CD4-positive, CD25-positive, alpha-beta regulatory T cell (primary cell): ENCODE measurements around the gene UPK3A. TPM values are rescaled to one million over a fixed set of nuclear protein-coding genes. Genes with fewer than 3 reads are reported as not detected.

Experiments
- ATAC-seq, 2 donors: fragments of 150-1000 bp; cut with Tn5 transposase; one replicate each; pipeline ENCODE4 v1.10.0; 2021; ENCODE audit warnings: low read depth in 2 of 2, moderate number of reproducible peaks in 2 of 2, moderate library complexity in 1 of 2
- DNase-seq, 3 donors: peaks; one replicate each; pipeline versions ENCODE4 v3.0.0 to v3.0.0-alpha.2; 2012 to 2022; ENCODE audit warnings: mixed read lengths in 1 of 3
- H3K27ac ChIP-seq: one replicate; pipeline ENCODE4 v1.7.0; 2013; ENCODE audit warnings: mild to moderate bottlenecking, low read length; ENCODE audit not compliant: insufficient read depth, poor library complexity, severe bottlenecking
- H3K27me3 ChIP-seq: one replicate; pipeline ENCODE4 v1.7.0; 2013; ENCODE audit warnings: low read length; ENCODE audit not compliant: control insufficient read depth, insufficient read depth
- H3K36me3 ChIP-seq: one replicate; pipeline ENCODE4 v1.7.0; 2013; ENCODE audit warnings: mild to moderate bottlenecking, low read length, moderate library complexity; ENCODE audit not compliant: control insufficient read depth, insufficient read depth
- H3K4me1 ChIP-seq: 2 replicates; pipeline ENCODE4 v1.7.0; 2013; ENCODE audit warnings: mild to moderate bottlenecking, low read length; ENCODE audit not compliant: insufficient read depth, control insufficient read depth, poor library complexity, severe bottlenecking
- H3K4me3 ChIP-seq: one replicate; pipeline ENCODE4 v1.7.0; 2013; ENCODE audit warnings: low read depth, mild to moderate bottlenecking, low read length, moderate library complexity
- H3K9me3 ChIP-seq, 2 experiments: 1 replicate in 1 of 2; 2 replicates in 1 of 2; pipeline ENCODE4 v1.7.0; 2013; ENCODE audit warnings: low read length in 2 of 2, mild to moderate bottlenecking in 1 of 2, moderate library complexity in 1 of 2; ENCODE audit not compliant: control insufficient read depth in 2 of 2
- H3K27ac Mint-ChIP-seq, 3 donors: one replicate each; pipeline ENCODE4 v1.8.0; 2020 to 2022; ENCODE audit warnings: mild to moderate bottlenecking in 3 of 3, mixed read lengths in 3 of 3, moderate library complexity in 2 of 3
- H3K27me3 Mint-ChIP-seq: one replicate; pipeline ENCODE4 v1.8.0; 2022; ENCODE audit warnings: mild to moderate bottlenecking, mixed read lengths
- H3K36me3 Mint-ChIP-seq: one replicate; pipeline ENCODE4 v1.8.0; 2020; ENCODE audit warnings: mixed read lengths
- H3K4me1 Mint-ChIP-seq, 4 donors: one replicate each; pipeline ENCODE4 v1.8.0; 2020 to 2022; ENCODE audit warnings: mixed read lengths in 4 of 4, mild to moderate bottlenecking in 1 of 4
- H3K4me3 Mint-ChIP-seq, 4 donors: one replicate each; pipeline ENCODE4 v1.8.0; 2020 to 2022; ENCODE audit warnings: mild to moderate bottlenecking in 4 of 4, mixed read lengths in 4 of 4, moderate library complexity in 3 of 4
- H3K9me3 Mint-ChIP-seq, 7 donors: one replicate each; pipeline ENCODE4 v1.8.0; 2020 to 2022; ENCODE audit warnings: mixed read lengths in 7 of 7, mild to moderate bottlenecking in 3 of 7, moderate library complexity in 2 of 7
- polyA plus RNA-seq, 4 donors: library from polyadenylated mRNA; unstranded; fragments of 300-500 nt; fragmentation: Illumina TruSeq; gene quantifications; one replicate each; pipeline ENCODE4 v1.2.3, GENCODE V29; 2021
- total RNA-seq: library from RNA; stranded (reverse); gene quantifications from one replicate; pipeline ENCODE4 v1.2.3, GENCODE V29; 2022

The UPK3A gene
- total and polyA plus RNA-seq, 5 donors from 2014 or later: not detected

GRCh38 chr22:45309422-45310227 is 24.9 kb downstream of the UPK3A start, which contains the start of gene FAM118A:
FAM118A (plus strand) TSS chr22:45309934; CDS start chr22:45322380, 12,446 bp downstream.
- H3K27ac Mint-ChIP-seq: peak within 1 kb of the TSS; percentile 84 to 98 (median 98)
- H3K9me3 ChIP-seq: no peaks in the 10 kb centered on the region
- DNase-seq (peak; percentile 93 to 96 (median 94)), ATAC-seq (peak; percentile 82 to 84)
- peak within 1 kb of the TSS; percentile 73 for H3K4me3 ChIP-seq
- no peaks in the 10 kb centered on the region for H3K9me3 Mint-ChIP-seq
- H3K4me1 Mint-ChIP-seq: peaks cover 8 to 50% (median 35%) of the 10 kb centered on the region in 4 donors
- H3K4me3 Mint-ChIP-seq: peak within 1 kb of the TSS; percentile 88 to 97 (median 96)
- H3K27me3 Mint-ChIP-seq: peaks cover 5% of the 10 kb centered on the region
- peaks cover 5% of the 10 kb centered on the region for H3K36me3 ChIP-seq
- H3K27ac ChIP-seq: peak within 1 kb of the TSS; percentile 88
- H3K4me1 ChIP-seq: peaks cover 55% of the 10 kb centered on the region
- H3K36me3 Mint-ChIP-seq: peaks cover 11% of the 10 kb centered on the region
- H3K27me3 ChIP-seq: no peaks in the 10 kb centered on the region

- Histone ChIP-seq H3K9me3 (no peaks in the 10 kb centered on the region), H3K4me3 (peak overlapping the region; percentile 73), H3K27ac (peak overlapping the region; percentile 88), H3K4me1 (peaks cover 62% of the 10 kb centered on the region), H3K27me3 (no peaks in the 10 kb centered on the region), H3K36me3 (peaks cover 5% of the 10 kb centered on the region)
- H3K27me3 Mint-ChIP-seq: peaks cover 5% of the 10 kb centered on the region
- ATAC-seq (no peak), DNase-seq (peak in 1 of 3 donors; percentile 24)
- peaks cover 8 to 58% (median 42%) of the 10 kb centered on the region in 4 donors for H3K4me1 Mint-ChIP-seq
- H3K36me3 Mint-ChIP-seq: peaks cover 11% of the 10 kb centered on the region
- H3K27ac Mint-ChIP-seq: peak overlapping the region; percentile 84 to 98 (median 98)
- peak overlapping the region; percentile 88 to 97 (median 96) for H3K4me3 Mint-ChIP-seq
- no peaks in the 10 kb centered on the region for H3K9me3 Mint-ChIP-seq
These were observed 25.7 kb downstream of the UPK3A start for GRCh38 chr22:45310331-45310976.

- Mint-ChIP-seq H3K27me3 (peaks cover 5% of the 10 kb centered on the region), H3K4me1 (peaks cover 8 to 64% (median 47%) of the 10 kb centered on the region in 4 donors), H3K27ac (peak overlapping the region; percentile 84 to 98 (median 98)), H3K4me3 (peak overlapping the region; percentile 88 to 97 (median 96)), H3K9me3 (no peaks in the 10 kb centered on the region), H3K36me3 (peaks cover 11% of the 10 kb centered on the region)
- peaks cover 68% of the 10 kb centered on the region for H3K4me1 ChIP-seq
- H3K4me3 ChIP-seq: peak overlapping the region; percentile 73
- ATAC-seq (no peak), DNase-seq (no peak)
- peaks cover 5% of the 10 kb centered on the region for H3K36me3 ChIP-seq
- no peaks in the 10 kb centered on the region for H3K27me3 ChIP-seq
- no peaks in the 10 kb centered on the region for H3K9me3 ChIP-seq
- H3K27ac ChIP-seq: peak overlapping the region; percentile 88
These were observed 26.3 kb downstream of the UPK3A start for GRCh38 chr22:45310977-45311531.

- peak overlapping the region in 2 of 3 donors; percentile 98 to 99 for H3K27ac Mint-ChIP-seq
- Histone ChIP-seq H3K27me3 (no peaks in the 10 kb centered on the region), H3K9me3 (no peaks in the 10 kb centered on the region), H3K36me3 (peaks cover 5% of the 10 kb centered on the region), H3K27ac (no peak overlapping the region), H3K4me1 (peaks cover 82% of the 10 kb centered on the region), H3K4me3 (no peak overlapping the region)
- peaks cover 11% of the 10 kb centered on the region for H3K36me3 Mint-ChIP-seq
- H3K4me1 Mint-ChIP-seq: peaks cover 8 to 78% (median 55%) of the 10 kb centered on the region in 4 donors
- peaks cover 5% of the 10 kb centered on the region for H3K27me3 Mint-ChIP-seq
- no peak for ATAC-seq
- H3K9me3 Mint-ChIP-seq: no peaks in the 10 kb centered on the region
- peak overlapping the region; percentile 27 to 96 (median 92) for H3K4me3 Mint-ChIP-seq
- no peak for DNase-seq
These were observed 27.7 kb downstream of the UPK3A start for GRCh38 chr22:45312415-45312814.

- H3K4me1 ChIP-seq: peaks cover 86% of the 10 kb centered on the region
- Mint-ChIP-seq H3K4me1 (peaks cover 8 to 82% (median 57%) of the 10 kb centered on the region in 4 donors), H3K9me3 (no peaks in the 10 kb centered on the region), H3K27me3 (peaks cover 5% of the 10 kb centered on the region), H3K36me3 (peaks cover 11% of the 10 kb centered on the region), H3K4me3 (peak overlapping the region in 3 of 4 donors; percentile 43 to 96 (median 88)), H3K27ac (peak overlapping the region in 2 of 3 donors; percentile 82 to 99)
- ATAC-seq (no peak), DNase-seq (no peak)
- no peaks in the 10 kb centered on the region for H3K27me3 ChIP-seq
- no peaks in the 10 kb centered on the region for H3K9me3 ChIP-seq
- no peak overlapping the region for H3K27ac ChIP-seq
- peaks cover 5% of the 10 kb centered on the region for H3K36me3 ChIP-seq
- H3K4me3 ChIP-seq: no peak overlapping the region
These were observed 28.1 kb downstream of the UPK3A start for GRCh38 chr22:45312856-45313255.

- peak overlapping the region; percentile 52 to 71 (median 62) for H3K4me3 Mint-ChIP-seq
- H3K27me3 ChIP-seq: no peaks in the 10 kb centered on the region
- peaks cover 14 to 88% (median 63%) of the 10 kb centered on the region in 4 donors for H3K4me1 Mint-ChIP-seq
- peaks cover 5% of the 10 kb centered on the region for H3K36me3 ChIP-seq
- H3K9me3 ChIP-seq: no peaks in the 10 kb centered on the region
- H3K27me3 Mint-ChIP-seq: peaks cover 9% of the 10 kb centered on the region
- no peaks in the 10 kb centered on the region for H3K9me3 Mint-ChIP-seq
- no peak for ATAC-seq
- no peak for DNase-seq
- H3K4me3 ChIP-seq: peak overlapping the region; percentile 52
- peaks cover 11% of the 10 kb centered on the region for H3K36me3 Mint-ChIP-seq
- peaks cover 91% of the 10 kb centered on the region for H3K4me1 ChIP-seq
- peak overlapping the region; percentile 78 to 99 (median 84) for H3K27ac Mint-ChIP-seq
- H3K27ac ChIP-seq: peak overlapping the region; percentile 100
These were observed 29.4 kb downstream of the UPK3A start for GRCh38 chr22:45314054-45314721.

- Histone ChIP-seq H3K4me3 (peak overlapping the region; percentile 52), H3K9me3 (no peaks in the 10 kb centered on the region), H3K27me3 (no peaks in the 10 kb centered on the region), H3K36me3 (peaks cover 5% of the 10 kb centered on the region), H3K4me1 (peaks cover 94% of the 10 kb centered on the region), H3K27ac (peak overlapping the region; percentile 100)
- peak overlapping the region in 2 of 4 donors; percentile 52 to 71 for H3K4me3 Mint-ChIP-seq
- peaks cover 9% of the 10 kb centered on the region for H3K27me3 Mint-ChIP-seq
- ATAC-seq (no peak), DNase-seq (no peak)
- peak overlapping the region; percentile 92 to 100 (median 99) for H3K27ac Mint-ChIP-seq
- H3K9me3 Mint-ChIP-seq: no peaks in the 10 kb centered on the region
- peaks cover 20 to 91% (median 66%) of the 10 kb centered on the region in 4 donors for H3K4me1 Mint-ChIP-seq
- peaks cover 11% of the 10 kb centered on the region for H3K36me3 Mint-ChIP-seq
These were observed 30.0 kb downstream of the UPK3A start for GRCh38 chr22:45314786-45315185.
